ENCODE results near the gene SRP14.
A peak's percentile ranks its signal among the peaks of the same experiment; 100 is the strongest.

The SRP14 gene

GRCh38 chr15:40067921-40068624, 29.1 kb upstream of the SRP14 start:
- FAIRE-seq = no peak
- no peak for DNase-seq (ENCODE audit: low spot score)

- FAIRE-seq (no peak), DNase-seq (ENCODE audit: low spot score) (no peak)
Measured at GRCh38 chr15:40066589-40066988, 27.6 kb upstream of the SRP14 start.

- FAIRE-seq (no peak), DNase-seq (ENCODE audit: low spot score) (no peak)
Measured at GRCh38 chr15:40065166-40065565, 26.2 kb upstream of the SRP14 start.

- FAIRE-seq = no peak
Measured at GRCh38 chr15:40064231-40064894, 25.4 kb upstream of the SRP14 start.

GRCh38 chr15:40063563-40064011, 24.6 kb upstream of the SRP14 start:
- no peak for FAIRE-seq
- DNase-seq (ENCODE audit: low spot score) = no peak

More at GRCh38 chr15:40064231-40064894, 25.4 kb upstream of the SRP14 start:
- DNase-seq (ENCODE audit: low spot score) = no peak

GRCh38 chr15:40062816-40063562, 24.0 kb upstream of the SRP14 start:
- no peak for FAIRE-seq
- no peak for DNase-seq (ENCODE audit: low spot score)

GRCh38 chr15:40061212-40061901, 22.4 kb upstream of the SRP14 start:
- FAIRE-seq (peak; percentile 62), DNase-seq (ENCODE audit: low spot score) (no peak)

GRCh38 chr15:40060236-40060961, 21.4 kb upstream of the SRP14 start:
- no peak for DNase-seq (ENCODE audit: low spot score)

GRCh38 chr15:40059821-40060220, 20.8 kb upstream of the SRP14 start:
- no peak for FAIRE-seq
- DNase-seq (ENCODE audit: low spot score) = no peak

More at GRCh38 chr15:40060236-40060961, 21.4 kb upstream of the SRP14 start:
- FAIRE-seq = no peak

GRCh38 chr15:40058476-40059140, 19.6 kb upstream of the SRP14 start:
- DNase-seq (ENCODE audit: low spot score) = no peak
- no peak for FAIRE-seq

- FAIRE-seq (no peak), DNase-seq (ENCODE audit: low spot score) (no peak)
Measured at GRCh38 chr15:40055576-40056293, 16.8 kb upstream of the SRP14 start.

GRCh38 chr15:40054855-40055575, 16.0 kb upstream of the SRP14 start:
- DNase-seq (ENCODE audit: low spot score) = peak; percentile 67
- FAIRE-seq = no peak

GRCh38 chr15:40054605-40054854, 15.5 kb upstream of the SRP14 start:
- no peak for DNase-seq (ENCODE audit: low spot score)
- FAIRE-seq = no peak

GRCh38 chr15:40053831-40054604, 15.0 kb upstream of the SRP14 start:
- FAIRE-seq = no peak
- no peak for DNase-seq (ENCODE audit: low spot score)

GRCh38 chr15:40053079-40053830, 14.3 kb upstream of the SRP14 start:
- no peak for DNase-seq (ENCODE audit: low spot score)
- FAIRE-seq = no peak

GRCh38 chr15:40052604-40053003, 13.6 kb upstream of the SRP14 start:
- DNase-seq (ENCODE audit: low spot score) (no peak), FAIRE-seq (no peak)

- no peak for DNase-seq (ENCODE audit: low spot score)
- no peak for FAIRE-seq
Measured at GRCh38 chr15:40051616-40052415, 12.8 kb upstream of the SRP14 start.

Data from urothelium cell line (cell line).